HG03432 (cell line): ENCODE results near the gene SKA3.

Experiments used
- ATAC-seq: cut with Tn5 transposase; IDR thresholded peaks from one replicate; pipeline ENCODE4 v1.9.1; 2021; ENCODE audit warnings: mild to moderate bottlenecking, moderate library complexity; ENCODE audit not compliant: unreplicated experiment

SKA3 gene

GRCh38 chr13:21117104-21117809 lies 59.1 kb downstream of the SKA3 start:
- ATAC-seq: no peak

GRCh38 chr13:21116141-21116540 lies 60.2 kb downstream of the SKA3 start:
- no peak for ATAC-seq

- no peak for ATAC-seq
Measured at GRCh38 chr13:21115231-21115630, 61.1 kb downstream of the SKA3 start.

- no peak for ATAC-seq
Measured at GRCh38 chr13:21111546-21111945, 64.8 kb downstream of the SKA3 start.

- ATAC-seq: no peak
Measured at GRCh38 chr13:21109168-21109567, 67.2 kb downstream of the SKA3 start.

- ATAC-seq: no peak
Measured at GRCh38 chr13:21106089-21106488, 70.3 kb downstream of the SKA3 start.

GRCh38 chr13:21104199-21105019 lies 71.9 kb downstream of the SKA3 start:
- no peak for ATAC-seq
